Natural killer cell (primary cell): ENCODE measurements around the gene RNH1. TPM values are rescaled to one million over a fixed set of nuclear protein-coding genes. Genes with fewer than 3 reads are reported as not detected.

Source experiments
- ATAC-seq, 3 donors: fragments of 150-1000 bp in 2 of 3; fragments of 200-7000 bp in 1 of 3; cut with Tn5 transposase; 1 replicate in 1 of 3; 2 replicates in 2 of 3; pipeline ENCODE4 v1.10.0; 2021; ENCODE audit warnings: mild to moderate bottlenecking in 2 of 3, moderate library complexity in 2 of 3
- DNase-seq, 2 donors: peaks; one replicate each; pipeline versions ENCODE4 v3.0.0 to v3.0.0-alpha.2; 2013 to 2021; ENCODE audit warnings: mixed read lengths in 1 of 2
- H3K27ac ChIP-seq: one replicate; pipeline ENCODE4 v1.5.1; 2013; ENCODE audit warnings: mild to moderate bottlenecking, low read length
- H3K27me3 ChIP-seq: one replicate; pipeline ENCODE4 v1.6.1; 2013; ENCODE audit warnings: low read length; ENCODE audit not compliant: control insufficient read depth, insufficient read depth
- H3K36me3 ChIP-seq: one replicate; pipeline ENCODE4 v1.6.1; 2013; ENCODE audit warnings: low read length; ENCODE audit not compliant: control insufficient read depth, insufficient read depth
- H3K4me1 ChIP-seq: one replicate; pipeline ENCODE4 v1.6.1; 2013; ENCODE audit warnings: low read length; ENCODE audit not compliant: control insufficient read depth, insufficient read depth
- H3K4me3 ChIP-seq: one replicate; pipeline ENCODE4 v1.5.1; 2013; ENCODE audit warnings: low read length
- H3K9me3 ChIP-seq: one replicate; pipeline ENCODE4 v1.6.1; 2013; ENCODE audit warnings: low read length; ENCODE audit not compliant: control insufficient read depth, insufficient read depth
- H3K27ac Mint-ChIP-seq, 2 donors: one replicate each; pipeline ENCODE4 v1.8.0; 2022; ENCODE audit warnings: mild to moderate bottlenecking in 2 of 2, mixed read lengths in 2 of 2, moderate library complexity in 1 of 2
- H3K27me3 Mint-ChIP-seq, 2 donors: one replicate each; pipeline ENCODE4 v1.8.0; 2022; ENCODE audit warnings: low read depth in 2 of 2, mixed read lengths in 2 of 2
- H3K36me3 Mint-ChIP-seq: one replicate; pipeline ENCODE4 v1.8.0; 2022; ENCODE audit warnings: mixed read lengths
- H3K4me1 Mint-ChIP-seq, 2 donors: one replicate each; pipeline ENCODE4 v1.8.0; 2022; ENCODE audit warnings: mixed read lengths in 2 of 2
- H3K4me3 Mint-ChIP-seq: one replicate; pipeline ENCODE4 v1.8.0; 2022; ENCODE audit warnings: mild to moderate bottlenecking, moderate library complexity, mixed read lengths
- H3K9me3 Mint-ChIP-seq, 2 donors: one replicate each; pipeline ENCODE4 v1.8.0; 2022; ENCODE audit warnings: mixed read lengths in 2 of 2
- WGBS: methylation state at CpG from one replicate; pipeline ENCODE4 v1.1.7; 2013; ENCODE audit warnings: missing lambda C conversion rate; ENCODE audit not compliant: insufficient coverage; 5-methylcytosine and 5-hydroxymethylcytosine counted together
- intact Hi-C: fragments of 100-400 bp; cut with micrococcal nuclease; formaldehyde crosslinking; loops from one replicate; pipeline ENCODE4 v1.14.2; 2022
- total RNA-seq, 4 donors: library from RNA; stranded (reverse); fragments of 120-200 nt in 1 of 4; gene quantifications; one replicate each; pipeline versions ENCODE4 v1.2.3 to v1.2.4, GENCODE V29; 2013 to 2022
- TF ChIP-seq, protein P1 (sequence below): fragments of 200-600 bp; IDR thresholded peaks from one replicate; pipeline ENCODE4 v1.8.0; 2022; ENCODE audit warnings: antibody characterized with exemption

RNH1 gene
- total RNA-seq, 3 donors from 2014 or later (not counting 1 experiment from before 2014, with no cell fraction given) = 113 to 120 (median 118) TPM

DNA sequence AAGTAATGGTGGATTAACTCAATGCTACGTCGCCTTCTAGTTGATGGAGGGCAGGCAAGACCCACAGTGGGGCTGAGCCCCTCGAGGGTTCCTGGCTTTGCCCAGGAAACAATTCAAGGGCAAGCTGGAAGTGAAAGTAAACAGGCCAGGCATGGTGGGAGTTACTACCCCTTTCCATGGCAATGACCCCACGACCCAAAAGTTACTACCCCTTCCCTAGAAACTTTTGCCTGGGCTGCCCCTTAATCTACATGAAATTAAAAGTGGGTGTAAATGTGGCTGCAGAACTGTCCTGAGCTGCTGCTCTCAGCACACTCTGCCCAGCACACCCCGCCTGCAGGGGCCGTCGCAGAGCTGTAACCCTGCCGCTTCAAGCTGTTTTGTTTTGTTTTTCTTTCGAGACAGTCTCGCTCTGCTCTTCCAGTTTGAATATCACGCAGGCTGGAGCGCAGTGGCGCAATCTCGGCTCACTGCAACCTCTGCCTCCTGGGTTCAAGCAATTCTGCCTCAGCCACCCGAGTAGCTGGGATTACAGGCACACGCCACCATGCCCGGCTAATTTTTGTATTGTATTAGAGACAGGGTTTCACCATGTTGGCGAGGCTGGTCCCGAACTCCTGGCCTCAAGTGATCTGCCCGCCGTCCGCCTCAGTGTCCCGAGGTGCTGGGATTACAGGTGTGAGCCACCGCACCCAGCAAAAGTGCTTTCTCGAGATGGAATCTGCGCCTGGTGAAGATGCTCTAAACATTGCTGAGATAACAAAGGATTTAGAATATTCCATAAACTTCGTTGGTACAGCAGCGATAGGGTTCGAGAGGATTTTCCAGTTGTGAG is 5.9 kb upstream of the RNH1 start:
- peaks cover 2% of the 10 kb centered on the region for H3K4me1 ChIP-seq
- ATAC-seq = no peak
- no peak overlapping the region for H3K4me3 ChIP-seq
- no peaks in the 10 kb centered on the region for H3K9me3 ChIP-seq
- 95% methylated on average over 28 of the region's 29 CpGs for WGBS
- Mint-ChIP-seq H3K27ac (no peak overlapping the region), H3K9me3 (peaks cover 0 to 3% of the 10 kb centered on the region in 2 donors), H3K36me3 (no peaks in the 10 kb centered on the region), H3K4me3 (no peak overlapping the region), H3K4me1 (no peaks in the 10 kb centered on the region), H3K27me3 (no peaks in the 10 kb centered on the region)
- TF ChIP-seq, protein P1, sequence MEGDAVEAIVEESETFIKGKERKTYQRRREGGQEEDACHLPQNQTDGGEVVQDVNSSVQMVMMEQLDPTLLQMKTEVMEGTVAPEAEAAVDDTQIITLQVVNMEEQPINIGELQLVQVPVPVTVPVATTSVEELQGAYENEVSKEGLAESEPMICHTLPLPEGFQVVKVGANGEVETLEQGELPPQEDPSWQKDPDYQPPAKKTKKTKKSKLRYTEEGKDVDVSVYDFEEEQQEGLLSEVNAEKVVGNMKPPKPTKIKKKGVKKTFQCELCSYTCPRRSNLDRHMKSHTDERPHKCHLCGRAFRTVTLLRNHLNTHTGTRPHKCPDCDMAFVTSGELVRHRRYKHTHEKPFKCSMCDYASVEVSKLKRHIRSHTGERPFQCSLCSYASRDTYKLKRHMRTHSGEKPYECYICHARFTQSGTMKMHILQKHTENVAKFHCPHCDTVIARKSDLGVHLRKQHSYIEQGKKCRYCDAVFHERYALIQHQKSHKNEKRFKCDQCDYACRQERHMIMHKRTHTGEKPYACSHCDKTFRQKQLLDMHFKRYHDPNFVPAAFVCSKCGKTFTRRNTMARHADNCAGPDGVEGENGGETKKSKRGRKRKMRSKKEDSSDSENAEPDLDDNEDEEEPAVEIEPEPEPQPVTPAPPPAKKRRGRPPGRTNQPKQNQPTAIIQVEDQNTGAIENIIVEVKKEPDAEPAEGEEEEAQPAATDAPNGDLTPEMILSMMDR = no peak
- intact Hi-C loops = no loop called here
- no peaks in the 10 kb centered on the region for H3K27me3 ChIP-seq
- no peak overlapping the region for H3K27ac ChIP-seq
- H3K36me3 ChIP-seq = peaks cover 6% of the 10 kb centered on the region
- no peak for DNase-seq

GRCh38 chr11:508956-509355 is 1.9 kb upstream of the RNH1 start:
- intact Hi-C loops = loop anchor here (5.0 kb wide), 1 partner anchor 102 kb away; no protein-coding TSS in a partner anchor
- H3K9me3 Mint-ChIP-seq = no peaks in the 10 kb centered on the region
- WGBS = 88% methylated on average over 3 of the region's 5 CpGs
- H3K4me3 Mint-ChIP-seq = peak overlapping the region; percentile 17
- H3K36me3 ChIP-seq = peaks cover 6% of the 10 kb centered on the region
- H3K27ac Mint-ChIP-seq = no peak overlapping the region
- H3K4me1 ChIP-seq = peaks cover 33% of the 10 kb centered on the region
- no peaks in the 10 kb centered on the region for H3K27me3 ChIP-seq
- H3K4me3 ChIP-seq = no peak overlapping the region
- H3K27me3 Mint-ChIP-seq = no peaks in the 10 kb centered on the region
- H3K36me3 Mint-ChIP-seq = no peaks in the 10 kb centered on the region
- no peaks in the 10 kb centered on the region for H3K9me3 ChIP-seq
- H3K27ac ChIP-seq = no peak overlapping the region
- TF ChIP-seq, protein P1 = no peak
- ATAC-seq (no peak), DNase-seq (no peak)
- peaks cover 8 to 18% of the 10 kb centered on the region in 2 donors for H3K4me1 Mint-ChIP-seq

DNA sequence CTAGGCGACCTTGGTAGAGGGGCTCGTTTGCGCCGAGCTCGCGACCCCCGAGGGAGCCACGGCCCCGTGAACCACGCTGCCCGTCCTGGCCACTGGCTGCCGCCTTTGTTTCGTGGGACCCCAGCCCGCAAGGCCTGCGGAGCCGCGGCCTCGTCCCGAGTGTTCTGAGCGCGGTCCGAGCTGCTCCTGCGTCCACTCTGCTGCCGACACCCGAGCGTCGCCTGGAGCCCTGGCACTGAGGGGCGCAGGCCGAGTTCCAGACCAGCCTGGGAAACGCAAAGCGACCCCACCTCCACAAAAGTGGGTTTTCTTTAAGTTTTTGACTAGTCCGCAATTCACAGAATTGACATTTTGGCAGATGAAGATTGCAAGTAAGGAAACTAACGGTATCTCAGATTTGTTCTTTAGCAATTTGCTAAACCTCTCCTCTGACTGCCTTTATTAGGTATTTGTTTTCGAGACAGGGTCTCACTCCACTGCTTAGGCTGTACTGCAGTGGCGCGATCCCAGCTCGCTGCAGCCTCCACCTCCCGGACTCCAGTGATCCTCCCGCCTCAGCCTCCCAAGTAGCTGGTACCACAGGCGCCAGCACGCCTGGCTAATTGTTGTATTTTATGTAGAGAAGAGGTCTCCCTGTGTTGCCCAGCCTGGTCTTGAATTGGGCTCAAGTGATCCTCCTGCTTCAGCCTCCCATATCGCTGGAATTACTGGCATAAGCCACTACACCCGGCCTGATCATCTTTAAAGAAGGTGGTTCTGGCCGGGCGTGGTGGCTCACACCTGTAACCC is 879 bp upstream of the RNH1 start:
- H3K4me3 Mint-ChIP-seq = peak overlapping the region; percentile 31
- peaks cover 8 to 18% of the 10 kb centered on the region in 2 donors for H3K4me1 Mint-ChIP-seq
- no peaks in the 10 kb centered on the region for H3K27me3 Mint-ChIP-seq
- H3K4me1 ChIP-seq = peaks cover 41% of the 10 kb centered on the region
- no peaks in the 10 kb centered on the region for H3K27me3 ChIP-seq
- peak overlapping the region; percentile 17 for H3K4me3 ChIP-seq
- no peaks in the 10 kb centered on the region for H3K9me3 Mint-ChIP-seq
- ATAC-seq (no peak), DNase-seq (no peak)
- no peaks in the 10 kb centered on the region for H3K9me3 ChIP-seq
- WGBS = 44% methylated on average over 45 of the region's 45 CpGs
- H3K27ac ChIP-seq = no peak overlapping the region
- TF ChIP-seq, protein P1 = no peak
- peak overlapping the region in 1 of 2 donors; percentile 99 for H3K27ac Mint-ChIP-seq
- peaks cover 6% of the 10 kb centered on the region for H3K36me3 ChIP-seq
- intact Hi-C loops = loop anchor here (2.0 to 5.0 kb wide), 3 partner anchors 57 to 239 kb away; partner anchors contain the start of gene PTDSS2
- H3K36me3 Mint-ChIP-seq = no peaks in the 10 kb centered on the region
